SH-SY5Y (cell line): Measurements from ENCODE around the gene WDFY3.

Experiments
- GATA2 ChIP-seq: IDR thresholded peaks from 2 replicates; pipeline ENCODE4 v1.6.1; 2011; ENCODE audit warnings: mild to moderate bottlenecking, low read depth, low read length
- GATA3 ChIP-seq: IDR thresholded peaks from 2 replicates; pipeline ENCODE4 v1.6.1; 2011; ENCODE audit warnings: low read depth, mild to moderate bottlenecking, low read length, moderate library complexity

WDFY3 gene

GRCh38 chr4:84931961-84932360, 34.5 kb downstream of the WDFY3 start:
- no peak for TF ChIP-seq GATA2

GRCh38 chr4:84931274-84931673, 35.2 kb downstream of the WDFY3 start:
- TF ChIP-seq GATA2 (no peak), GATA3 (no peak)

GRCh38 chr4:84928089-84928488, 38.4 kb downstream of the WDFY3 start:
- no peak for TF ChIP-seq GATA2
- no peak for TF ChIP-seq GATA3

GRCh38 chr4:84927428-84927827, 39.1 kb downstream of the WDFY3 start:
- TF ChIP-seq GATA3 (no peak), GATA2 (no peak)

GRCh38 chr4:84925558-84925957, 40.9 kb downstream of the WDFY3 start:
- no peak for TF ChIP-seq GATA2
- TF ChIP-seq GATA3, result no peak

- TF ChIP-seq GATA3, result no peak
- no peak for TF ChIP-seq GATA2
Measured at GRCh38 chr4:84924434-84924833, 42.1 kb downstream of the WDFY3 start.

GRCh38 chr4:84920617-84921016, 45.9 kb downstream of the WDFY3 start:
- no peak for TF ChIP-seq GATA3
- TF ChIP-seq GATA2, result no peak

- TF ChIP-seq GATA2, result no peak
- TF ChIP-seq GATA3, result no peak
Measured at GRCh38 chr4:84917869-84918600, 48.5 kb downstream of the WDFY3 start.

GRCh38 chr4:84917086-84917821, 49.2 kb downstream of the WDFY3 start:
- TF ChIP-seq GATA3 (peak; percentile 54), GATA2 (no peak)

GRCh38 chr4:84916227-84916626, 50.3 kb downstream of the WDFY3 start:
- TF ChIP-seq GATA3 (no peak), GATA2 (no peak)

- TF ChIP-seq GATA2 (no peak), GATA3 (no peak)
Measured at GRCh38 chr4:84915396-84915780, 51.1 kb downstream of the WDFY3 start.

- TF ChIP-seq GATA2, result no peak
- TF ChIP-seq GATA3, result no peak
Measured at GRCh38 chr4:84914686-84915395, 51.6 kb downstream of the WDFY3 start.

GRCh38 chr4:84913176-84913575, 53.3 kb downstream of the WDFY3 start:
- no peak for TF ChIP-seq GATA3
- TF ChIP-seq GATA2, result no peak

- TF ChIP-seq GATA2, result no peak
- TF ChIP-seq GATA3, result no peak
Measured at GRCh38 chr4:84912741-84913140, 53.7 kb downstream of the WDFY3 start.

GRCh38 chr4:84908876-84909275, 57.6 kb downstream of the WDFY3 start:
- TF ChIP-seq GATA3, result no peak
- TF ChIP-seq GATA2, result no peak
